ENCODE data around the gene ATP2A2. TPM values are rescaled to one million over a fixed set of nuclear protein-coding genes. Genes with fewer than 3 reads are reported as not detected.

The ATP2A2 gene
- total RNA-seq, 4 donors from 2014 or later: 128 to 185 (median 178) TPM

DNA sequence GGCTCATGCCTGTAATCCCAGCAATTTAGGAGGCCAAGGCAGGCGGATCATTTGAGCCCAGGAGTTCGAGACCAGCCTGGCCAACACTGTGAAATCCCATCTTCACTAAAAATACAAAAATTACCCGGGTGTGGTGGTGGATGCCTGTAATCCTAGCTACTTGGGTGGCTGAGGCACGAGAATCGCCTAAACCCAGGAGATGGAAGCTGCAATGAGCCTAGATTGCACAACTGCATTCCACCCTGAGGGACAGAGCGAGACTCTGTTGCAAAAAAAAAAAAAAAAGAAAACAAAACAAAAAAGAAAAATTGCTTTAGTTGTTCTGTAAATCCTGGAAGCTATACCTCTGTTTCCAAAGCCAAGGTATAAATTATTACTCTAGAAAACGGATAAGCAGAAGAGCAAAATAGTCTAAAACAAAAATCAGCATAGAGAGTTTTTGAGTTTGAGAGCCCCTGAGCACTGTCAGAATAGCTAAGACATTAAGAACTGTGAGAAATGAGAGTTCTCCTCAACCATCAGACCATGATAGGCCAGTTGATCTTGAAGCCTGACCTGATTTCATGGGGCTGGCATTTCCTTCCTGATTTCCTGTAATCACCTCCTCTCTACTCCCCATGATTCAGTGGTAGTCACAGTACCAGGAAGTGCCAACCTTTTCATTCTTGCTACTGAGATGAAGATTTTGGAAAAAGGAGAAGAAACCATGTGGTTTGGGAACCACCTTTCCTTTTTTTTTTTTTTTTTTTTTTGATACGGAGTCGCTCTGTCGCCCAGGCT, 31.7 kb downstream of the ATP2A2 start:
- DNase-seq: no peak
- WGBS, 2 donors (ENCODE audit: low coverage in 1 of 2): 81 to 87% methylated on average over 5 to 10 of the region's 10 CpGs
- Histone ChIP-seq H3K4me3 (no peak overlapping the region), H3K9me3 (no peaks in the 10 kb centered on the region), H3K4me1 (peaks cover 6 to 80% (median 42%) of the 10 kb centered on the region in 4 donors), H3K27me3 (no peaks in the 10 kb centered on the region), H3K36me3 (no peaks in the 10 kb centered on the region), H3K27ac (peak overlapping the region; percentile 22 to 68 (median 64))
- no peak for TF ChIP-seq POLR2AphosphoS5 (IDR thresholded peaks at IDR 0.05)
- in situ Hi-C loops (cut with MboI; ENCODE audit: low pct_ligation_motif_present in 1 of 4, low pct_unique_long_range_greater_than_20kb in 1 of 4, low sequenced_read_pairs in 3 of 4) (no loop called here), intact Hi-C loops (cut with DNase I; ENCODE audit: low total_unique reads) (no loop called here)

DNA sequence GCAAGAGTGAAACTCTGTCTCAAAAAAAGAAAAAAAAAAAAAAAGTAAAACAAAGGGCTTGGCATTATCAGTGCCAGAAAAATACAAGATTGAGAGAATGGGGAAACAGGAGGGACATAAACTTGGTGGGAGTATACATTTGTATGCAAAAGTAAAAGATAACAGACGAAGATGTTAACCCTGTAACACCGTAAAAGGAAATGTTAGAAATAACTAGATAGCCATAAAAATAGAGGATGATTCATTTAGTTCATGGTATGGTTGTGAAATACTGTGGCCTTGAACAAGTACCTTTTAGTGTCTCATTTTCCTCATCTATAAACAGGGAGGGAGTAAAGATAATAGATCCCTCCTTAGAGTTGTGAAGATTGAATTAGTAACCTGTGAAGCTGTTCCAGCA, 33.3 kb downstream of the ATP2A2 start:
- in situ Hi-C loops (cut with MboI; ENCODE audit: low pct_ligation_motif_present in 1 of 4, low pct_unique_long_range_greater_than_20kb in 1 of 4, low sequenced_read_pairs in 3 of 4): no loop called here

GRCh38 chr12:110316861-110317260, 35.8 kb downstream of the ATP2A2 start:
- no peaks in the 10 kb centered on the region for H3K9me3 ChIP-seq
- H3K27ac ChIP-seq: peak overlapping the region; percentile 50 to 63 (median 60)
- TF ChIP-seq, protein P1, sequence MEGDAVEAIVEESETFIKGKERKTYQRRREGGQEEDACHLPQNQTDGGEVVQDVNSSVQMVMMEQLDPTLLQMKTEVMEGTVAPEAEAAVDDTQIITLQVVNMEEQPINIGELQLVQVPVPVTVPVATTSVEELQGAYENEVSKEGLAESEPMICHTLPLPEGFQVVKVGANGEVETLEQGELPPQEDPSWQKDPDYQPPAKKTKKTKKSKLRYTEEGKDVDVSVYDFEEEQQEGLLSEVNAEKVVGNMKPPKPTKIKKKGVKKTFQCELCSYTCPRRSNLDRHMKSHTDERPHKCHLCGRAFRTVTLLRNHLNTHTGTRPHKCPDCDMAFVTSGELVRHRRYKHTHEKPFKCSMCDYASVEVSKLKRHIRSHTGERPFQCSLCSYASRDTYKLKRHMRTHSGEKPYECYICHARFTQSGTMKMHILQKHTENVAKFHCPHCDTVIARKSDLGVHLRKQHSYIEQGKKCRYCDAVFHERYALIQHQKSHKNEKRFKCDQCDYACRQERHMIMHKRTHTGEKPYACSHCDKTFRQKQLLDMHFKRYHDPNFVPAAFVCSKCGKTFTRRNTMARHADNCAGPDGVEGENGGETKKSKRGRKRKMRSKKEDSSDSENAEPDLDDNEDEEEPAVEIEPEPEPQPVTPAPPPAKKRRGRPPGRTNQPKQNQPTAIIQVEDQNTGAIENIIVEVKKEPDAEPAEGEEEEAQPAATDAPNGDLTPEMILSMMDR (IDR thresholded peaks at IDR 0.05): no peak
- TF ChIP-seq POLR2A (IDR thresholded peaks at IDR 0.05): no peak
- no peak for TF ChIP-seq EP300 (IDR thresholded peaks at IDR 0.05; ENCODE audit: low read depth)
- no peak for TF ChIP-seq POLR2AphosphoS5 (IDR thresholded peaks at IDR 0.05)
- WGBS, 2 donors (ENCODE audit: low coverage in 1 of 2): 21 to 26% methylated on average over 4 of the region's 4 CpGs
- no peaks in the 10 kb centered on the region for H3K27me3 ChIP-seq
- in situ Hi-C loops (cut with MboI; ENCODE audit: low pct_ligation_motif_present in 1 of 4, low pct_unique_long_range_greater_than_20kb in 1 of 4, low sequenced_read_pairs in 3 of 4) (no loop called here), intact Hi-C loops (cut with DNase I; ENCODE audit: low total_unique reads) (no loop called here)
- H3K36me3 ChIP-seq: no peaks in the 10 kb centered on the region
- peaks cover 4 to 65% (median 39%) of the 10 kb centered on the region in 4 donors for H3K4me1 ChIP-seq
- DNase-seq: no peak
- no peak overlapping the region for H3K4me3 ChIP-seq

More for the DNA sequence above, 33.3 kb downstream of the ATP2A2 start:
- no peaks in the 10 kb centered on the region for H3K9me3 ChIP-seq
- H3K4me1 ChIP-seq: peaks cover 6 to 86% (median 41%) of the 10 kb centered on the region in 4 donors
- no peaks in the 10 kb centered on the region for H3K36me3 ChIP-seq
- intact Hi-C loops (cut with DNase I; ENCODE audit: low total_unique reads): no loop called here
- H3K27ac ChIP-seq: peak overlapping the region; percentile 42 to 68 (median 64)
- TF ChIP-seq POLR2AphosphoS5 (IDR thresholded peaks at IDR 0.05) (peak in 1 of 3 donors; percentile 51), POLR2A (IDR thresholded peaks at IDR 0.05) (no peak)
- DNase-seq: no peak
- H3K4me3 ChIP-seq: no peak overlapping the region
- no peaks in the 10 kb centered on the region for H3K27me3 ChIP-seq
- WGBS, 2 donors (ENCODE audit: low coverage in 1 of 2): 21 to 31% methylated on average over 2 of the region's 2 CpGs

DNA sequence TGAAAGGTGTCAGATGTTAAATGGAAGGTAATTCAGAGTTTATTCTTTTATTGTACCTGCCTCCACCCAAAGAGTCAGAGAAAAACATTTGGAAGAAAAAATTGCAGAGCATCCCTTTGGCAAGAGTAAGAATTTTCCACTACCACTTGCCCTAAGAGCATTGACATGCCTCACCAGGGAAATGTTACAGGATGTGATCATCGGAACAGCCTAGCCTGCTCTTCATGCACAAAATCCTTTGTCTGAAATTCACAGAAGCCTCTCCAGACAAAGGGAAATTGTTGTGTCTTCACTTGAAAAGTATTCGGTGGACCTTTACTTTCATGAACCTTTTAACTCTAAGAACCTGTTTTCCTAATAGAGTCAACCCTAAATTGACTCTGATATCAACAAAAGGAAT, 36.9 kb downstream of the ATP2A2 start:
- Histone ChIP-seq H3K9me3 (no peaks in the 10 kb centered on the region), H3K27me3 (no peaks in the 10 kb centered on the region), H3K36me3 (peaks cover 0 to 6% (median under 1%) of the 10 kb centered on the region in 4 donors), H3K4me1 (peaks cover 4 to 54% (median 34%) of the 10 kb centered on the region in 4 donors), H3K4me3 (no peak overlapping the region), H3K27ac (peak overlapping the region; percentile 50 to 63 (median 60))
- DNase-seq: no peak
- intact Hi-C loops (cut with DNase I; ENCODE audit: low total_unique reads) (no loop called here), in situ Hi-C loops (cut with MboI; ENCODE audit: low pct_ligation_motif_present in 1 of 4, low pct_unique_long_range_greater_than_20kb in 1 of 4, low sequenced_read_pairs in 3 of 4) (no loop called here)
- TF ChIP-seq, protein P1 (IDR thresholded peaks at IDR 0.05): no peak
- TF ChIP-seq POLR2AphosphoS5 (IDR thresholded peaks at IDR 0.05): peak in 1 of 3 donors; percentile 23
- no peak for TF ChIP-seq EP300 (IDR thresholded peaks at IDR 0.05; ENCODE audit: low read depth)
- no peak for TF ChIP-seq POLR2A (IDR thresholded peaks at IDR 0.05)
- WGBS, 2 donors (ENCODE audit: low coverage in 1 of 2): 49 to 66% methylated on average over 2 of the region's 2 CpGs

DNA sequence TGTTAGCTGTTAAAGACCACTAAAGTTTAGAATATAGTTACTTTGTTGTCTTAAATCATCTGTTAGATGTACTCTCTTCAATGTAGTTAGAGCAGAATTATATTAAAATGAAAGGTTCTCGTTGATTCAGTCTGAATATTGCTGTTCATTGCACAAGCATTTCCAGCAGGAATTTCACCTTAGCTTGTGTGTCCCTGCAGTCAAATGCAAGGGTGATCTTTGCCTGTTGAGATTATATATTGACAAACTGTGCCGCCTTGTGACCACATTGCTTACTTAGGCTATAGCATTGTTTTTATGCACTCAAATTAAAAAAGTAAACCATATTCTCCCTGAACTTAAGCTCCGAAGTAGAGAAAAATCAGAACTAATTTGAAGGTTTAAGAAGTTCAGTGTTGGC, 39.5 kb downstream of the ATP2A2 start:
- no peak for DNase-seq
- in situ Hi-C loops (cut with MboI; ENCODE audit: low pct_ligation_motif_present in 1 of 4, low pct_unique_long_range_greater_than_20kb in 1 of 4, low sequenced_read_pairs in 3 of 4) (no loop called here), intact Hi-C loops (cut with DNase I; ENCODE audit: low total_unique reads) (no loop called here)
- peaks cover 4 to 32% (median 20%) of the 10 kb centered on the region in 4 donors for H3K4me1 ChIP-seq
- no peaks in the 10 kb centered on the region for H3K9me3 ChIP-seq
- no peak overlapping the region for H3K4me3 ChIP-seq
- no peaks in the 10 kb centered on the region for H3K27me3 ChIP-seq
- H3K36me3 ChIP-seq: peaks cover 0 to 18% (median 4%) of the 10 kb centered on the region in 4 donors
- 59 to 73% methylated on average over 3 of the region's 3 CpGs for WGBS, 2 donors (ENCODE audit: low coverage in 1 of 2)
- no peak for TF ChIP-seq POLR2A (IDR thresholded peaks at IDR 0.05)
- TF ChIP-seq, protein P1 (IDR thresholded peaks at IDR 0.05): no peak
- no peak overlapping the region for H3K27ac ChIP-seq
